H9 (cell line): Measurements from ENCODE around the gene PUS3. TPM values are rescaled to one million over a fixed set of nuclear protein-coding genes. Genes with fewer than 3 reads are reported as not detected.

ENCODE experiments used
- DNase-seq: peaks from one replicate; pipeline ENCODE4 v3.0.0-alpha.2; 2017
- H2AFZ ChIP-seq: one replicate; pipeline ENCODE4 v1.6.1; 2013; ENCODE audit warnings: mild to moderate bottlenecking, low read length, control low read depth, moderate library complexity
- H2AK5ac ChIP-seq: 2 replicates; pipeline ENCODE4 v1.6.1; 2013; ENCODE audit warnings: low read length, control low read depth, mixed read lengths; ENCODE audit not compliant: insufficient read length
- H2BK120ac ChIP-seq: one replicate; pipeline ENCODE4 v1.6.1; 2013; ENCODE audit warnings: low read depth, mild to moderate bottlenecking, low read length, control low read depth, inconsistent platforms; ENCODE audit not compliant: poor library complexity, severe bottlenecking
- H2BK12ac ChIP-seq: 2 replicates; pipeline ENCODE4 v1.6.1; 2013; ENCODE audit warnings: low read length, control low read depth, mixed read lengths, low read depth; ENCODE audit not compliant: insufficient read length
- H2BK15ac ChIP-seq: 2 replicates; pipeline ENCODE4 v1.6.1; 2013; ENCODE audit warnings: low read depth, low read length, control low read depth
- H2BK20ac ChIP-seq: one replicate; pipeline ENCODE4 v1.6.1; 2013; ENCODE audit warnings: low read depth, mild to moderate bottlenecking, low read length, control low read depth, inconsistent platforms; ENCODE audit not compliant: poor library complexity, severe bottlenecking
- H2BK5ac ChIP-seq: 2 replicates; pipeline ENCODE4 v1.6.1; 2013; ENCODE audit warnings: low read length, control low read depth, mixed read lengths; ENCODE audit not compliant: insufficient read length
- H3K14ac ChIP-seq: 2 replicates; pipeline ENCODE4 v1.6.1; 2013; ENCODE audit warnings: low read length, control low read depth; ENCODE audit not compliant: insufficient read depth
- H3K18ac ChIP-seq: 2 replicates; pipeline ENCODE4 v1.6.1; 2013; ENCODE audit warnings: low read depth, mild to moderate bottlenecking, mixed read lengths, low read length, control low read depth; ENCODE audit not compliant: insufficient read length
- H3K23ac ChIP-seq: 2 replicates; pipeline ENCODE4 v1.6.1; 2013; ENCODE audit warnings: low read length, control low read depth, mixed read lengths, low read depth; ENCODE audit not compliant: insufficient read length
- H3K23me2 ChIP-seq: 2 replicates; pipeline ENCODE4 v1.6.1; 2013; ENCODE audit warnings: low read depth, mild to moderate bottlenecking, mixed read lengths, low read length, control low read depth; ENCODE audit not compliant: insufficient read length, poor library complexity, severe bottlenecking
- H3K27ac ChIP-seq: 2 replicates; pipeline ENCODE4 v1.5.1; 2013; ENCODE audit warnings: low read length, control low read depth, mixed read lengths, low read depth; ENCODE audit not compliant: insufficient read length
- H3K27me3 ChIP-seq: 2 replicates; pipeline ENCODE4 v1.6.1; 2013; ENCODE audit warnings: low read length, control low read depth, inconsistent platforms; ENCODE audit not compliant: insufficient read depth
- H3K4ac ChIP-seq: 2 replicates; pipeline ENCODE4 v1.6.1; 2013; ENCODE audit warnings: low read depth, mild to moderate bottlenecking, control low read depth, inconsistent platforms, low read length, moderate library complexity
- H3K4me1 ChIP-seq: 2 replicates; pipeline ENCODE4 v1.6.1; 2013; ENCODE audit warnings: low read length, control low read depth, inconsistent platforms; ENCODE audit not compliant: insufficient read depth
- H3K4me2 ChIP-seq: 2 replicates; pipeline ENCODE4 v1.6.1; 2013; ENCODE audit warnings: low read length, control low read depth, mixed read lengths; ENCODE audit not compliant: insufficient read length, insufficient read depth
- H3K56ac ChIP-seq: 2 replicates; pipeline ENCODE4 v1.6.1; 2013; ENCODE audit warnings: low read depth, mild to moderate bottlenecking, mixed read lengths, low read length, control low read depth; ENCODE audit not compliant: insufficient read length
- H3K79me1 ChIP-seq: 2 replicates; pipeline ENCODE4 v1.6.1; 2013; ENCODE audit warnings: low read depth, mild to moderate bottlenecking, moderate library complexity, low read length, control low read depth, inconsistent platforms; ENCODE audit not compliant: insufficient read depth, poor library complexity, severe bottlenecking
- H3K79me2 ChIP-seq: 2 replicates; pipeline ENCODE4 v1.6.1; 2013; ENCODE audit warnings: low read length, control low read depth, inconsistent platforms; ENCODE audit not compliant: insufficient read depth
- H3K9ac ChIP-seq: 2 replicates; pipeline ENCODE4 v1.6.1; 2013; ENCODE audit warnings: low read length, control low read depth, mixed read lengths; ENCODE audit not compliant: insufficient read length; ENCODE audit errors: extremely low read depth
- H3K9me3 ChIP-seq: one replicate; pipeline ENCODE4 v1.6.1; 2013; ENCODE audit warnings: low read depth, low read length, inconsistent platforms; ENCODE audit not compliant: control insufficient read depth
- H3T11ph ChIP-seq: one replicate; pipeline ENCODE4 v1.6.1; 2013; ENCODE audit warnings: mild to moderate bottlenecking, low read length, control low read depth, inconsistent platforms
- H4K20me1 ChIP-seq: one replicate; pipeline ENCODE4 v1.6.1; 2013; ENCODE audit not compliant: control insufficient read depth, insufficient read length, insufficient read depth
- H4K5ac ChIP-seq: 2 replicates; pipeline ENCODE4 v1.6.1; 2013; ENCODE audit warnings: low read depth, mild to moderate bottlenecking, mixed read lengths, low read length, control low read depth; ENCODE audit not compliant: insufficient read length
- H4K8ac ChIP-seq: replicated peaks from 2 replicates; pipeline ENCODE4 v1.6.1; 2013; ENCODE audit warnings: low read length, control low read depth, mixed read lengths, low read depth; ENCODE audit not compliant: insufficient read length
- H4K91ac ChIP-seq: 2 replicates; pipeline ENCODE4 v1.6.1; 2013; ENCODE audit warnings: low read depth, mild to moderate bottlenecking, moderate library complexity, mixed read lengths, low read length, control low read depth; ENCODE audit not compliant: insufficient read length
- H3K27ac Mint-ChIP-seq, 3 experiments: 2 replicates in 2 of 3; 3 replicates in 1 of 3; pipeline ENCODE4 v1.8.0; 2020 to 2021; ENCODE audit warnings: mixed read lengths in 3 of 3, mild to moderate bottlenecking in 1 of 3, moderate library complexity in 1 of 3
- H3K27me3 Mint-ChIP-seq: 2 replicates; pipeline ENCODE4 v1.8.0; 2021; ENCODE audit warnings: low read depth, mild to moderate bottlenecking, moderate library complexity, mixed read lengths
- H3K36me3 Mint-ChIP-seq, 3 experiments: 2 replicates in 2 of 3; 3 replicates in 1 of 3; pipeline ENCODE4 v1.8.0; 2020 to 2021; ENCODE audit warnings: low read depth in 3 of 3, mixed read lengths in 3 of 3; ENCODE audit not compliant: insufficient read depth in 1 of 3
- H3K4me1 Mint-ChIP-seq, 2 experiments: 2 replicates each; pipeline ENCODE4 v1.8.0; 2020; ENCODE audit warnings: mixed read lengths in 2 of 2
- H3K4me3 Mint-ChIP-seq, 2 experiments: 2 replicates in 1 of 2; 3 replicates in 1 of 2; pipeline ENCODE4 v1.8.0; 2020 to 2021; ENCODE audit warnings: mild to moderate bottlenecking in 2 of 2, mixed read lengths in 2 of 2, moderate library complexity in 1 of 2
- H3K9me3 Mint-ChIP-seq, 2 experiments: 2 replicates in 1 of 2; 3 replicates in 1 of 2; pipeline ENCODE4 v1.8.0; 2020; ENCODE audit warnings: mild to moderate bottlenecking in 2 of 2, mixed read lengths in 2 of 2, moderate library complexity in 1 of 2
- CTCF ChIP-seq: fragments of 200-600 bp; sonication (generic); conservative IDR thresholded peaks from 3 replicates; pipeline ENCODE4 v1.8.0; 2021; ENCODE audit warnings: antibody characterized with exemption, mild to moderate bottlenecking
- WGBS: extraction: QIAGEN DNeasy Blood & Tissue Kit; methylation state at CpG from one replicate; pipeline ENCODE4 v1.1.7; 2013; ENCODE audit warnings: missing lambda C conversion rate, low lambda C conversion rate, mixed read lengths; ENCODE audit not compliant: insufficient read length; ENCODE audit errors: extremely low coverage; 5-methylcytosine and 5-hydroxymethylcytosine counted together
- total RNA-seq: library from RNA; stranded (reverse); gene quantifications from 2 replicates; pipeline ENCODE4 v1.2.1, GENCODE V29; 2021

PUS3 gene
- total RNA-seq, 1 experiment from 2014 or later = 20.0 TPM

DNA sequence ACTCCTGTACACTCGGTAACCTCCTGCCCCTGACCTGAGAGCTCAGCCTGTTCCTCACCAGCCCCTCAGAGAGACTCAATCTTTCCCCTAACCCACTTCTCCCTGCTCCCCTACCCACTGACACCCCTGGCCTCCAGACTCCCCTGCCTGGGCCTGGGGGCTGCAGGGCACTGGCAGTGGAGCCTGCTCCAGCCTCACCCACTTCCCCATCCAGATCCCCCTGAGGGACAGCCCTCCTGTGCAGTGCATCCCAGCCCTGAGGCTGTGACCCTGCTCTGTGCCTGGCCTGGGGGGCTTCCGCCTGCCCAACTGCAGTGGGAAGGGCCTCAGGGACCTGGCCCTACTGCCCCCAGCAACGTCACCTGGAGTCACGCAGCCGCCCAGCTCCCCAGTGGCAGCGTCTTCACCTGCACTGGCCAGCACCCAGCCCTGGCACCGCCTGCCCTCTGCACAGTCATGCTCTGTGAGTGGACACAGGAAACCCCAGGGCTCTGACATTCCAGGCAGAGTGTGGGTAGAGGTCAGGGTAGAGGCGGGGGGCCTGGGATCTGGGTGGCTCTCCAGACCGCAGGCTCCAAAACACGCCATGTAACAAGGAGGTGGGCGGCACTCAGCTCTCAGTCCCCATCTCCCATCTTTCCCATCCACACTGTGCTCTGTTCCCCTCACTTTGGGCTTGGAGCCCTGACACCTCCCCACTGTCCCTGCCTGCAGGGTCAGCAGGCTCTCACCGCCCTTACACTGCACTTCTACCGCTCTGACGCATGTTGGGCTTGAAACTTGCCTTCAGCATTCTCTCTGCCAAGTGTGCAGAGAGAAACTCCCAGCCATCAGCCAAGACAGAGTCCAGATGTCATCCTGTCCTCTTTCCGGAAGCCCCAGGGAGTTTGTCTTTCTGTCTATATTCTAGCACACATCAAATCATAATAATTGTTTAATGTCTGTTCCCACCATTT is 48.0 kb upstream of the PUS3 start:
- Histone ChIP-seq H3K9me3 (no peaks in the 10 kb centered on the region), H4K20me1 (no peaks in the 10 kb centered on the region), H4K5ac (no peak overlapping the region), H2BK5ac (no peak overlapping the region), H3K14ac (no peak overlapping the region; the same call in 1 of the 2 replicates), H3K4me1 (no peaks in the 10 kb centered on the region), H4K8ac (no peak overlapping the region), H3K27ac (no peak overlapping the region), H3K4ac (no peak overlapping the region), H4K91ac (no peak overlapping the region), H3K56ac (no peak overlapping the region), H2BK20ac (no peak overlapping the region), H2AFZ (no peak overlapping the region), H2BK120ac (no peak overlapping the region), H3K9ac (no peak overlapping the region), H2AK5ac (no peak overlapping the region), H3K79me2 (no peaks in the 10 kb centered on the region), H3K23me2 (no peaks in the 10 kb centered on the region), H3K23ac (no peak overlapping the region), H2BK15ac (no peak overlapping the region), H3T11ph (no peak overlapping the region), H3K27me3 (no peaks in the 10 kb centered on the region), H3K79me1 (no peaks in the 10 kb centered on the region), H3K4me2 (no peak overlapping the region), H2BK12ac (no peak overlapping the region), H3K18ac (no peak overlapping the region)
- Mint-ChIP-seq H3K36me3 (peaks cover 0 to 7% (median 0%) of the 10 kb centered on the region in 3 experiments; a peak in 2 of 7 replicates), H3K4me1 (peaks cover 8 to 13% of the 10 kb centered on the region in 2 experiments), H3K9me3 (no peaks in the 10 kb centered on the region), H3K27me3 (no peaks in the 10 kb centered on the region; the same call in 1 of the 2 replicates), H3K27ac (peak overlapping the region; percentile 44 to 76 (median 76); a peak in 5 of 7 replicates), H3K4me3 (peak overlapping the region in 1 of 2 experiments; percentile 4; a peak in 1 of 5 replicates)
- DNase-seq = no peak
- WGBS = no CpG with 5 or more reads among the region's 15 CpGs
- no peak for TF ChIP-seq CTCF
